ENCODE data around the gene KIAA1958. TPM values are rescaled to one million over a fixed set of nuclear protein-coding genes. Genes with fewer than 3 reads are reported as not detected.

KIAA1958 gene
- total and polyA plus RNA-seq, 2 of the 8 experiments (the other 6 are each of a cell fraction or from before 2014, with no cell fraction given) = 11.4 to 43.8 TPM

- TF ChIP-seq FOSL1 (IDR thresholded peaks at IDR 0.05; ENCODE audit: insufficient read depth, low read depth, low read length) = no peak
- no peak for TF ChIP-seq KDM1A (IDR thresholded peaks at IDR 0.05; ENCODE audit: borderline replicate concordance, low read length)
- TF ChIP-seq YY1 (IDR thresholded peaks at IDR 0.05; ENCODE audit: low read depth, low read length) = no peak
These were observed 84.1 kb downstream of the KIAA1958 start (continued) for GRCh38 chr9:112570671-112571167.

Data from H1 (cell line).